Suprapubic skin (tissue), 4 donors: ENCODE results near the gene CNTN2.

Source experiments
- EP300 ChIP-seq: sonication (generic); formaldehyde crosslinking; IDR thresholded peaks from one replicate; pipeline ENCODE4 v1.6.1; 2017; ENCODE audit warnings: antibody characterized with exemption
- POLR2A ChIP-seq, 2 donors: fragments of 450-650 bp; IDR thresholded peaks; one replicate each; pipeline ENCODE4 v1.6.1; 2017; ENCODE audit warnings: antibody characterized with exemption in 2 of 2, mild to moderate bottlenecking in 2 of 2, moderate library complexity in 2 of 2
- POLR2AphosphoS5 ChIP-seq, 3 donors: sonication (generic); formaldehyde crosslinking; IDR thresholded peaks; one replicate each; pipeline ENCODE4 v1.6.1; 2017; ENCODE audit warnings: antibody characterized with exemption in 3 of 3
- TF ChIP-seq, protein P1 (sequence below), 2 donors: fragments of 200-600 bp in 1 of 2; fragments of 450-650 bp in 1 of 2; sonication (generic) in 1 of 2; IDR thresholded peaks; one replicate each; pipeline ENCODE4 v1.5.1; 2016 to 2019; ENCODE audit warnings: antibody characterized with exemption in 2 of 2, mild to moderate bottlenecking in 1 of 2, moderate library complexity in 1 of 2

DNA sequence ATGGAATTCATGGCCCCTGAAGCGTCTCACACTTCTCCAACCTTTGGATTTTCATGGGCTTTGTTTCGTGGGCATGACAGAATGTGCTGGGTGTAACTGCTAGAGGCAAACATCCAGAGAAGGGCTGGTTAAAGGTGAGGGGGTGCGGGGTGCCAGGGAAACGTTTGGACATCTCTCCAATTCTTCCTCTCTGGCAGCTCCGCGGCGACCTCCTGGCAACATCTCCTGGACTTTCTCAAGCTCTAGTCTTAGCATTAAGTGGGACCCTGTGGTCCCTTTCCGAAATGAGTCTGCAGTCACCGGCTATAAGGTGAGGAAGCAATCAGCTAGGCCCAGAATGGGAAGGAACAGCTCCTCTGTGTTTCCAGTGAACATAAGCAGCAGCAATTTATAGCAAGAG is 29.3 kb downstream of the CNTN2 start:
- TF ChIP-seq POLR2A (IDR thresholded peaks at IDR 0.05) (no peak), POLR2AphosphoS5 (IDR thresholded peaks at IDR 0.05) (no peak), EP300 (no peak)
- TF ChIP-seq, protein P1, sequence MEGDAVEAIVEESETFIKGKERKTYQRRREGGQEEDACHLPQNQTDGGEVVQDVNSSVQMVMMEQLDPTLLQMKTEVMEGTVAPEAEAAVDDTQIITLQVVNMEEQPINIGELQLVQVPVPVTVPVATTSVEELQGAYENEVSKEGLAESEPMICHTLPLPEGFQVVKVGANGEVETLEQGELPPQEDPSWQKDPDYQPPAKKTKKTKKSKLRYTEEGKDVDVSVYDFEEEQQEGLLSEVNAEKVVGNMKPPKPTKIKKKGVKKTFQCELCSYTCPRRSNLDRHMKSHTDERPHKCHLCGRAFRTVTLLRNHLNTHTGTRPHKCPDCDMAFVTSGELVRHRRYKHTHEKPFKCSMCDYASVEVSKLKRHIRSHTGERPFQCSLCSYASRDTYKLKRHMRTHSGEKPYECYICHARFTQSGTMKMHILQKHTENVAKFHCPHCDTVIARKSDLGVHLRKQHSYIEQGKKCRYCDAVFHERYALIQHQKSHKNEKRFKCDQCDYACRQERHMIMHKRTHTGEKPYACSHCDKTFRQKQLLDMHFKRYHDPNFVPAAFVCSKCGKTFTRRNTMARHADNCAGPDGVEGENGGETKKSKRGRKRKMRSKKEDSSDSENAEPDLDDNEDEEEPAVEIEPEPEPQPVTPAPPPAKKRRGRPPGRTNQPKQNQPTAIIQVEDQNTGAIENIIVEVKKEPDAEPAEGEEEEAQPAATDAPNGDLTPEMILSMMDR (IDR thresholded peaks at IDR 0.05) = no peak
